GM21528 (cell line): Measurements from ENCODE around the gene PLPP7.
"Not testable (repeated sequence)": the region's sequence is repeated elsewhere in the genome, so short reads cannot be mapped to it uniquely, and the experiment has no call there.

Experiments
- ATAC-seq: cut with Tn5 transposase; IDR thresholded peaks from one replicate; pipeline ENCODE4 v1.9.1; 2021; ENCODE audit warnings: mild to moderate bottlenecking, moderate library complexity; ENCODE audit not compliant: unreplicated experiment, low FRiP score

Gene PLPP7

DNA sequence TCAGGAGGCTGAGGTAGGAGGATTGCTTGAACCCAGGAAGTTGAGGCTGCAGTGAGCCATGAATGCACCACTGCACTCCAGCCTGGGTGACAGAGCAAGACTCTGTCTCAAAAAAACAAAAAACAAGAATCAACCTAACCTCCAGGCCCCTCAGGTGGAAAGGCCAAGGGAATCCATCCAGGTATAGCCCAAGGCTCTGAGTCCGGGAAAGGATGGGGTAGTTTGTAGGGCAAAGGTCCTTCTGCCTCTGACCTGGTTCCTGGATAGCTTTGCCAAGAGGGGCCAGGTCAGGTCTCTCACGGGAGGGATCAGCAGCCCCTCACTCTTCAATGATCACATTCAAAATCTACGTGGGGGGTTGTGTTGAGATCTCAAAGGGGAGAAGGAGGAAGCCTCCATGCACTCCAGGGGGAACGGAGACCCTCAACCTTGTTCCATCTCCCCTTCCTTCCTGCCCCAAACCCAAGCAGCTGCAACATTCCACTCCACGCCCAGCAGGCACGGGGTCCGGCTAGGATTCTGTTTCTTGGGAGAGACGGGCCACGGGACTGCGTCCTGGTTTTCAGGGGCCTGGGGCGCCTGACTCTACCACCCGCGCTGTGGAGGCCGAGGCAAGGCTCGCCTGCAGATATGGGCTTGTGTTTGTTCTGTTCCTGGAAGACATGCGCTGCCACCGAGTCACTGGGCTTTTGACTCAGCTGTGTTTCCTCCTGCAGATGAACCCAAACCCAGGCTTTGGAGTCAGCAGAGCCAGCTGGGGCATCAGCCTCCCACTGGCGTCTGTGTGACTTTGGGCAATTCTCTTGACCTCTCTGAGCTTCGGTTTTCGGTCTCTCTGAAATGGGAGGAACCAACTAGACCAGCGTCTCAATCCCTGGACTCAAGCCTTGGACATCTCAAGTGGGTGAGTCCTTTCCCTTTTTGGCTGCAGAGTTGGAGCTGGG lies 35.5 kb downstream of the PLPP7 start:
- no peak for ATAC-seq

DNA sequence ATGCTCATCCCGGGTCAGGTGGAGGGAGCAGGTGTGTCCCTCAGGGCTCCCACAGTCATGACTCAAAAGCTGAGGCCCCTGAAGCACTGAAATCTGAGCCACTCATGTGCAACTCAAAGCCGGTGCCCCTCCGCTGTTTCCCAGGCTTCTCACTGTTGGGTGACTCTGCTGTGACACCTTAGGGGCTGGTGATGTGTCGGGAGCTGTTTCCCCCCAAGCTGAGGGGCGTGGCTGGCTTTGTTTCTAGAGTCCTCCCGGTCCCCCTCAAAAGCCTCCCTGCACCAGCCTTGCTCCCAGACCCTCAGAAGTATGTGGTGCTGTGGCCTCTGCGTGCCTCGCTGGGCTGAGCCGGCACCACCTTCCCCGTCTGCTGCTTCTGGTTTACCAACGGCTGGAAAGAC lies 39.7 kb downstream of the PLPP7 start:
- ATAC-seq = no peak

DNA sequence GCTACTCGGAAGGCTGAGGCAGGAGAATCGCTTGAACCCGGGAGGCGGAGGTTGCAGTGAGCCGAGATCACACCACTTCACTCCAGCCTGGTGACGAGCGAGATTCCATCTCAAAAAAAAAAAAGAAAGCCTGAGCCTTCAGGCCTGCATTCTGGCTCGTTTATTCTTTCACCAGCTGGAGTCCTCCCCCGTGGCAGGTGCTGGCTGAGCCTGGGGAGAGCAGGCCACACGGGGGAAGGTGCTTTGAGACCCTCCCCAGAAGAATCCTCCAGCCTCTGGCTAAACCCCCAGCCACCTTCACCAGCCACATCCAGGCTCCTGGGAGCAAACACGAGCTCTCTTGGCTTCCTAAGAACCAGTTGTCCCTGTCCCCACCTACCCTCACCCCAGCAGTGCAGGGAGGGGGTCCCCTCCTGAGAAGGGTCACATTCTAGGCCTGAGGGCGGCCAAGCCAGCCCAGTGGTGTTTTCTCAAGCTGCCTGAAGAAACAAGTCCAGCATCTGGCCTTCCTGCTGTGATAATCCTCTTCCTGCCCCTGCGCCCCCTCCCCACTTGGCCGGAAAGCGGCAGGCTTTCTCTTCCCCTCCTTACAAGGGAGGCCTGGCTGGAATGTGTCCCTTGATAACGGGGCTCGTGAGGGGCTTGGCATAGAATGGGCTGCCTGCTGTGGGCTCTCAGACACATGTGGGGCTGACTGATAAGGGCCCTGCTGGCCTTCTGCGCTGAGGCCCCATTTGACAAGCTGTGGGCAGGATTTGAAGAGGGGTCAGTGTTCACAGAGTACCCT lies 41.5 kb downstream of the PLPP7 start:
- no peak for ATAC-seq

DNA sequence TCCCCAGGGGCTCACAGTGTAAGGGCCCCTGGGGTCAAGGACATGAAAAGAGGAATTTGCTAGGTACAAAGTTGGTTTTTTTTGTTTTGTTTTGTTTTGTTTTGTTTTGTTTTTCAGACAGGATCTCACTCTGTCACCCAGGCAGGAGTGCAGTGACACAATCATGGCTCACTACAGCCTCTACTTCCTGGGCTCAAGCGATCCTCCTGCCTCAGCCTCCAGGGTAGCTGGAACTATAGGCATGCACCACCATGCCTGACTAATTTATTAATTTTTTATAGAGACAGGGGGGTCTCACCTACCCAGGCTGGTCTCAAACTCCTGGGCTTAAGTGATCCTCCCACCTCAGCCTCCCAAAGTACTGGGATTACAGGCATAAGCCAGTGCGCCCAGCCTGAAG lies 42.5 kb downstream of the PLPP7 start:
- not testable (repeated sequence) for ATAC-seq

DNA sequence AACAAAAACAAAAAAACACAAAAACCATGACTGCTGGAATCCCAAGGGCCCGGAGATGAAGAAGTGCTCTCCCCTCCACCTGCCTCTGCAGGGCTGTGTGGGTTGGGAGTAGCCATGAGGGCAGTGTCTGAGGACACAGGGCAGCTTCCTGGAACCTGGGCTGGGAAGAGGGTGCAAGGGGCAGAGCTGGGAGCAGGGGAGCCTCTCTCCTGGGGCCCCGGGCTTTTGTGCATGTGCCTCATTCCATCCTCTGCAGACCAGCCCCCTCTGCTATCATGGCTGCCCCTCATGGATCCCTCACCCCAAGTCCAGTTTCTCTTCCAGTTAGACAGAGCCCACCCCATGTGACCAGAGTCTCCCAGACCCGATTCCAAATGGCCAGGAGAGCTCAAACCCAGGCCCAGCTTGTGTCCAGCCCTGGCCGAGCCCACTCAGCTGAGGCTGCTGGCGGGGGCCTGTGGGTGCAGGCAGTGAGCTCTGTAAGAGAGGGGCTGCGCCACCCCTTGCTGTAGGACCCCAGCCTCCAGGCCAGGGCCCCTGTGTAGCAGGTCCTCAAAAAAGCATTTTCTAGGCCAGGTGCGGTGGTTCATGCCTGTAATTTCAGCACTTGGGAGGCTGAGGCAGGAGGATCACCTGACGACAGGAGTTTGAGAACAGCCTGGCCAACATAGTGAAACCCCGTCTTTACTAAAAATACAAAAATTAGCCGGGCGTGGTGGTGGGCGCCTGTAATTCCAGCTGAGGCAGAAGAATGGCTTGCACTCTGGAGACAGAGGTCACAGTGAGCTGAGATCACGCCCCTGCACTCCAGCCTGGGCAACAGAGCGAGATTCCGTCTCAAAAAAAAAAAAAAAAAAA lies 44.5 kb downstream of the PLPP7 start:
- no peak for ATAC-seq

DNA sequence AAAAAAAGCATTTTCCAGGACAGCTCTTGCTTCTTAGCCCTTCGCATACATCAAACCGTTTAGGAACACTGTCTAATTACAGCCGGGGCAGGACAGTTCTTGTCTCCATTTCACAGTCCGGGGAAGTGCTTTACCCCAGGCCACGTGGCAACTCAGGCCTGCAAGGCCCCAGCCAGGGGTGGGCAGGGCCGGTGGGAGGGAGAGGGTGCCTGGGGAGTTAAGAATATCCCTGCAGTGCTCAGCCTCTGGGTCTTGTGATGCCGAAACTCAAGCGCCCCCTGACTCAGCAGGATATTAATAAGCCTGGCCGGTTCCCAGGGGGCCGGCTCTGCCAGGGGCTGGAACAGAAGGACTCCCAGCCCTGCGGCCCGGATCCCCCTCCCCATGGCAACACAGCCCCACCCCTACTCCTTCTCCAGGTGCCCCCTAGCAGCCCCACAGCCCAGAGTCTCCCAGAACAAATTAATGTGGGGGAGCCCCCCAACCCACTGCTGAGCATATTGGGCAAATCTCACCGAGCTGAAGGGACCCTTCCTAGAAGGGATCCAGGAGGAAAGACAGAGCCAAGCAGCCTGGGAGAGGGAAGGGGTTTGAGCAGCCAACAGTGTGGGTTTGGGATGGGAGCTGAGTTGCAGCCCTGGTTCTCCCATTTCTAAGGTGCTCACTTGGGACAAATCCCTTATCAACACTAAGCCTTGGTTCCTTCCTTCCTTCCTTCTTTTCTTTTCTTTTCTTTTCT lies 45.3 kb downstream of the PLPP7 start:
- no peak for ATAC-seq

DNA sequence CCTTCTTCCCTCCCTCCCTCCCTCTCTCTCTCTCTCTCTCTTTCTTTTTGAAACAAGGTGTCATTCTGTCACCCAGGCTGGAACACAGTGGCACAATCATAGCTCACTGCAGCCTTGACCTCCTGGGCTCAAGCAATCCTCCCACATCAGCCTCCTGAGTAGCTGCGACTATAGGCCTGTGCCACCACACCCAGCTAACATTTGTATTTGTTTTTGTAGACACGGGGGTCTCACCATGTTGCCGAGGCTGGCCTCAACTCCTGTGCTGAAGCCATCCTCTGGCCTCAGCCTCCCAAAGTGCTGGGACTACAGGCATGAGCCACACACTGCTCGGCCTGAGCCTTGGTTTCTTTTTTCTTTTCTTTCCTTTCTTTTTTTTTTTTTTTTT lies 45.8 kb downstream of the PLPP7 start:
- no peak for ATAC-seq

DNA sequence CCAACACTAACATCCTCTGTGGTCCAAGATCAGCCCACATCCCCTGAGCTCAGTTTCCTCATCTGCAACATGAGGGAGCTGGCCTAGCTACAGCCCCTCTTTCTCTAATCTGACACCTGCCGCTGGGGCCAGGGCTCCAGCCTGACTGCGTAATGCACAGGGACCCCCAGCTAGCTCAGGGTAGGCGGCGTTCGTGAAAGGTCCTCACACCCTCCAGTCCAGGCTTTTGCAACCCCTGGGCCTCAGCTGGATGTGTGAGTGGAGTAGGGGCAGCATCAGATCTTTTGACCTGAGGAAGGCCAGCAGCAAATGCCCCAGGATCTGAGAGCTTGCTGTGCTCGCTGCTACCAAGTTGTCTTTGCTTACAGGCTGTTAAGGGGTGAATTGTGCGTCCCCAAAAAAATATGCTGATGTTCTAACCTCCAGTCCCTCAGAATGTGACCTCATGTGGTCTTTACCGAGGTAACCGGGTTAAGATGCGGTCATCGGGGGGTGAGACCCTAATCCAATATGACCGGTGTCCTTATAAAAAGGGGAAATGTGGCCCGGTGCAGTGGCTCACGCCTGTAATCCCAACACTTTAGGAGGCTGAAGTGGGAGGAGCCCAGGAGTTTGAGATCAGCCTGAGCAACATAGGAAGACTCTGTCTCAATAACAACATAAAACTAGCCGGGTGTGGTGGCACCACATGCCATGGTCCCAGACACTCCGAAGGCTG lies 47.8 kb downstream of the PLPP7 start:
- no peak for ATAC-seq

DNA sequence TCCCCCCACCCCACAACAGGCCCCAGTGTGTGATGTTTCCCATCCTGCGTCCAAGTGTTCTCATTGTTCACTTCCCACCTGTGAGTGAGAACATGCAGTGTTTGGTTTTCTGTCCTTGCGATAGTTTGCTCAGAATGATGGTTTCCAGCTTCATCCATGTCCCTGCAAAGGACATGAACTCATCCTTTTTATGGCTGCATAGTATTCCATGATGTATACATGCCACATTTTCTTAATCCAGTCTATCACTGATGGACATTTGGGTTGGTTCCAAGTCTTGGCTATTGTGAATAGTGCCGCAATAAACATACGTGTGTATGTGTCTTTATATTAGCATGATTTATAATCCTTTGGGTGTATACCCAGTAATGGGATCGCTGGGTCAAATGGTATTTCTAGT lies 49.7 kb downstream of the PLPP7 start:
- ATAC-seq = not testable (repeated sequence)

DNA sequence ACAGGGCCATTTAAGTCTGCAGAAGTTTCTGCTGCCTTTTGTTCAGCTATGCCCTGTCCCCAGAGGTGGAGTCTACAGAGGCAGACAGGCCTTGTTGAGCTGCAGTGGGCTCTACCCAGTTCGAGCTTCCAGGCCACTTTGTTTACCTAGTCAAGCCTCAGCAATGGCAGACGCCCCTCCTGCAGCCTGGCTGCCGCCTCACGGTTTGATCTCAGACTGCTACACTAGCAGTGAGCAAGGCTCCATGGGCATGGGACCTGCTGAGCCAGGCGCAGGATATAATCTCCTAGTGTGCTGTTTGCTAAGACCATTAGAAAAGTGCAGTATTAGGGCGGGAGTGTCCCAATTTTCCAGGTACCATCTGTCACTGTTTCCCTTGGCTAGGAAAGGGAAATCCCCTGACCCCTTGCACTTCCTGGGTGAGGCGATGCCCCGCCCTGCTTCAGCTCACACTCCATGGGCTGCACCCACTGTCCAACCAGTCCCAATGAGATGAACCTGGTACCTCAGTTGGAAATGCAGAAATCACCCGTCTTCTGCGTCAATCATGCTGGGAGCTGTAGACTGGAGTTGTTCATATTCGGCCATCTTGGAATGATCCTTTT lies 55.5 kb downstream of the PLPP7 start:
- not testable (repeated sequence) for ATAC-seq

DNA sequence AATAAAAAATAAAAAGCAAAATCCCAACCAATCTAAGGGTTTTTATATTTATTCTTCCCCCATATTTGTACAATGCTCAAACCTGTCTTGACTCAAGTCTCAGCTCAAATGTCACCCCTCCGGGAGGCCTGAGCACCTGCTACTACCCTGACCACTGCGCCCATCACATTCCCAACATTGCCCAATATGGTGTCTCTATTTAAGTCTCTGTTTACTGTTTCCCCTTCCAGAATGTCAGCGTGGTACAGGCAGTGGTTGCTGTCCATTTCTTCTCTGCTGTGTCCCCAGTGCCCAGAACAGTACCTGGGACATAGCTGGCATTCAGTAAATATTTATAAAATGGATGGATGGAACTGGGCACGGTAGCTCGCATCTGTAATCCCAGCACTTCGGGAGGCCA lies 57.0 kb downstream of the PLPP7 start:
- ATAC-seq = no peak

DNA sequence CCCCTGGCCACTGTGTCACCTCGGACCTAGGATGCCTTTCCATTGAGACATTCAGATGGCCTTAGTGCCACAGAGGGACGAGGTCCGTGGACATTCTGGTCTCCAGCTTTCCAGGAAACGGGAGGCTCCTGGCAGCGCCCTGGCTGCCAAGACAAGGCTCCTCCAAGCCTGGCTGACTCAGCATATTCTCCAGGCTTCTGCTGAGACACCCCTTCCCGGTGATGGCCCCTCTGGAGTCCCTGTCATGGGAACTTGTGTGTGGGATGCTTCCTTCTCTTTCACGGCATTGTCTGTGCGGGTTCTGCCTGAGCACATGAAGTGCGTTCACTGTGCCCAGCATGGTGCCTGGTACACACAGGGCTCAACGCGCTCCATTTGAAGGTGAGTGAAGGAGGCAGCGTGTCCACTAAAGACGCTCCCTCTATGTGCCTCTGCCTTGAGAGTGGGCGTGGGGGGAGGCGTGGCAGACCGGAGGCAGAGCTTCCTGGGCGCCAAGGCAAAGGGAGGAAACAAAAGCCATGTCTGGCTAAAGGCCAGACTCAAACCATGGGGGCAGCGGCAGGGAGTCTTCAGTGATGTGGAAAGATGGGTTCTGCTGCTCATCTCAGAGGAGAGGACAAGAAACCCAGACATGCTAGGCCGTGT lies 58.0 kb downstream of the PLPP7 start:
- no peak for ATAC-seq

DNA sequence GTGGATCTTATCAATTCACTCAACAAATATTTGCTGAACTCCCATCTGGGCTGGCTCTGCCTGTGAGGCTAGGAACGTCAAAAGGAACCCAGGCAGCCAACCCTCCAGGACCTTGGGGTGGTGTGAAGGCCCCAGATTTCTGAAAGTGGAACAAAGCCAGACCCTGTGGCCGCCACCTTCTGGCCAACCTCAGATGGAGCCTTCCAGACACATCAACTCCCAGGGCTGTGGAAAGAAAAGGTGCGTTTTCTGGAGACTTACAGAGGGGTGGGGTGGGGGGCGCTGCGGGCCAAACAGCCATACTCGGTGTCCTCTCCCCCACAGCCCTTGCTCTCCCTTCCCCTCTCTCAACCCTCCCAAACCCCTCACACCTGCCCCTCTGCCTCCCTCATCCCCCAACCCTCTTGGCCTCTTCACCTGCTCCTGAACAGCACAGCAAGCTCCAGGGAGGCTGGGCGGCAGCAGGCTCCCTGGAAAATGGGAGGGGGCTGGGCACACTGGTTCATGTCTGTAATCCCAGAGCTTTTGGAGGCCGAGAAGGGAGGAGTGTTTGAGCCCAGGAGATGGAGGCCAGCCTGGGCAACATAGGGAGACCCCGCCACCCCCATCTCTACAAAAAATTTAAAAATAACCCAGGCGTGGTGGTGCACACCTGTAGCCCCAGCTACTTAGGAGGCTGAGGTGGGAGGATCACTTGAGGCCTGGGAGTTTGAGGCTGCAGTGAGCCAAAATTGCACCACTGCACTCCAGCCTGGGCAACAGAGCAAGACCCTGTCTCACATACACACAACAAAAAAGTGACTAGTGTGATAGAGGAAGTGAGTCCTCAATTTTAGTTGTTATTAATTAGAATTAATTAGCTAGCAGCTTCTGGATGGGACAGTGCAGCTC lies 59.4 kb downstream of the PLPP7 start:
- no peak for ATAC-seq

DNA sequence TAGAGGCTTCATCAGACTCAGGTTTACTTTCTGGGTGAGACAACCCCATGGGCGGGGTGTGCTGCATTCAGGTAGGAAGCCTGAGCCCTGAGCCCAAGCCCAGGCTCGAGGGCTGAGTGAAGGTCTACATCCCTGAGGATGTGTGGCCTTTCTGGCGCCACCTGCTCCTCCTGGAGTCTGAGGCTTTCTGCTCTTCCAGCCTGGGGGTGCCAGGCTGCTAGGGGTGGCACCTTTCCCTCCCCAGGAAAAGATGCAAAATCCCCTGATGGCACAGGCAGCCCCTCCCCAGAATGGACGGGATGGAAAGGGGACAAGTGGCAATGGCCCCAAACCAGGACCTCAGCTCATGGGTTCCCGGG lies 60.0 kb downstream of the PLPP7 start:
- no peak for ATAC-seq

DNA sequence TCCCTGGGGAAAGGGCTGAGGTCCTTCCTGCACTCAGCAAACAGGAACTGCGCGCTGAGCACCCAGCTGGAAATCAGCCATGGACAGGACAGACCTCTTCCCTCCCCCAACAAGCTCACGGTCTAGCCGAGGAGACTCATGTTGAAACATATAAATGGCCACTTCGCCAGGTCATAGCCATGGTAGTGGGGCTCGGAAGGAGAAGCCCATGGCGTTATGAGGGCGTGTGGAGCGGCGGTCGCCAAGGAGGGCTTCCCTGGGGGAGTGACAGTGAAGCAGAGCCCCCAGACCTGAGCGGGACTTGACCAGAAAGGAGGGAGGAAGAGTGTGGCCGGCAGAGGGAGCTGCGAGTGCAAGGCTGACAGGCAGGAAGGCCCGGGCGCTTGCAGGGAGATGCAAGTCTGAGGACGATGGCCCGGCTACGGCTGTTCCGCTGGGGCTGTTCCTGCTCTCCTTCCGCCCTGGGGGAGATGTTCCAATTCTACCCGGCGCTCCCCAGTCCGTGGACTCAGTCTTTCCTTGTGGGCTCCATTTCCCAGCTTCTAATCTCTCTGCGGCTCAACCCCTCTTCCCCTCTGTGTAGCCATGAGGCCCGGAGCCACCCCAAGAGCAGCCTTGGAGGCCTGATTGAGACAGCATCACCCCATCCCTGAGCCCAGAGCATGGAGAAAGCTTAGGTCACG lies 60.5 kb downstream of the PLPP7 start:
- ATAC-seq = no peak

DNA sequence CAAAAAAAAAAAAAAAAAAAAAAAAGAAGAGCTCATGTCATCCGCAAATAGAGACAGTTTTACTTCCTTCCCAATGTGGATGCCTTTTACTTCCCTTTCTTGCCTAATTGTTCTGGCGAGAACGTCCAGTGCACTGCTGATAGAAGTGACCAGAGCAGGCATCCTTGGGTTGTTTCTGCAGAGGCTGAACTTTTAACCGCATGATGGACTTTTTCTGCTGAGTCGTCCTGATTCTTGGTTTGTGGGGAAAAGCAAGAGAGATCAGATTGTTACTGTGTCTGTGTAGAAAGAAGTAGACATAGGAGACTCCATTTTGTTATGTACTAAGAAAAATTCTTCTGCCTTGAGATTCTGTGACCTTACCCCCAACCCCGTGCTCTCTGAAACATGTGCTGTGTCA lies 67.0 kb downstream of the PLPP7 start:
- ATAC-seq = not testable (repeated sequence)

DNA sequence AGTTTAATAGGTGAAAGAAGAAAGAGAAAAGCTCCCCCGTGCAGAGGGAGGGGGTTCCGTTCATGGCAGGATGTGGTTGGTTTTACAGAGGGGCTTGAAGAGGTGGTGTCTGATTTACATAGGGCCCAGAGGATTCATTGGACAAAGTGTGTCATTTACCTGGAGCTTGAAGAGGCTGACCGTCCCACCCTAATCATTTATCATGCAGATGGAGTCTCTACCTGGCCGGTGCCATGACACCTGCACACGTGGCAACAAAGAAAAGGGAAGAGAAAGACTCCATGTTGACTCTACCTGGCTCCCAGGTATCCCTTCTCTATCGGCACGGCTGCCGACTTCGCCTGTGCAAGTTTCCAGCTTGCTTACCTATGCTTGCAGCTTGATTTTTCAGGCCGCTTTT lies 69.0 kb downstream of the PLPP7 start:
- no peak for ATAC-seq
